Endothelial cell of umbilical vein (primary cell): ENCODE data around the gene MGAT4D. TPM values are rescaled to one million over a fixed set of nuclear protein-coding genes. Genes with fewer than 3 reads are reported as not detected.

Source experiments
- BruUV-seq: library from RNA; stranded (reverse); fragments of 400-500 nt; replicated peaks from 2 replicates; lab custom pipeline; 2021; lab: Mats Ljungman, UMichigan
- CTCF ChIA-PET: fragments of 300-600, 350-600 bp; sonication (Branson Sonifier 250); formaldehyde crosslinking; loops from one replicate; lab custom pipeline; 2021; ENCODE audit warnings: antibody characterized with exemption, inconsistent platforms; lab: Charles Lee
- POLR2A ChIA-PET: fragments of 300-600, 350-600 bp; sonication (Branson Sonifier 250); formaldehyde crosslinking; loops from one replicate; lab custom pipeline; 2021; ENCODE audit warnings: antibody characterized with exemption, inconsistent platforms; lab: Charles Lee
- DNase-seq: peaks from one replicate; pipeline ENCODE4 v3.0.0-alpha.2; 2011; ENCODE audit warnings: low read depth, low spot score
- FAIRE-seq: peaks from 2 replicates; lab custom pipeline; 2011; peaks lifted over from hg19 to GRCh38; lab: Jason Lieb, UNC
- H2AFZ ChIP-seq: 2 replicates; pipeline ENCODE4 v1.6.0; 2012; ENCODE audit warnings: low read depth, low read length, control low read depth, inconsistent platforms
- H3K27ac ChIP-seq: 2 replicates; pipeline ENCODE4 v1.5.1; 2011; ENCODE audit warnings: low read depth, mild to moderate bottlenecking, control low read depth, low read length, moderate library complexity; ENCODE audit not compliant: insufficient read depth
- H3K27me3 ChIP-seq, 2 experiments: 2 replicates each; pipeline versions ENCODE4 v1.6.0 to v1.6.1; 2011; ENCODE audit warnings: low read length in 2 of 2, mixed read lengths in 1 of 2; ENCODE audit not compliant: control insufficient read depth in 2 of 2, insufficient read depth in 2 of 2
- H3K36me3 ChIP-seq, 2 experiments: 2 replicates in 1 of 2; 3 replicates in 1 of 2; pipeline ENCODE4 v1.5.1; 2011; ENCODE audit warnings: low read length in 2 of 2, mild to moderate bottlenecking in 1 of 2, moderate library complexity in 1 of 2; ENCODE audit not compliant: control insufficient read depth in 2 of 2, insufficient read depth in 2 of 2; ENCODE audit errors: extremely low read depth in 1 of 2
- H3K4me1 ChIP-seq: 3 replicates; pipeline ENCODE4 v1.5.1; 2011; ENCODE audit warnings: mild to moderate bottlenecking, low read length; ENCODE audit not compliant: control insufficient read depth, insufficient read depth; ENCODE audit errors: extremely low read depth
- H3K4me2 ChIP-seq: 2 replicates; pipeline ENCODE4 v1.6.1; 2011; ENCODE audit warnings: low read length, control low read depth, mixed read lengths; ENCODE audit not compliant: insufficient read depth
- H3K4me3 ChIP-seq, 3 experiments: fragments of 200-600 bp in 1 of 3; sonication (generic), shearing (Covaris generic) in 1 of 3; replicated peaks in 1 of 3; 2 replicates each; pipeline ENCODE4 v1.5.1; 2011 to 2016; ENCODE audit warnings: control low read depth in 3 of 3, low read length in 3 of 3, mild to moderate bottlenecking in 2 of 3, inconsistent platforms in 1 of 3, low read depth in 1 of 3, moderate library complexity in 1 of 3; ENCODE audit not compliant: insufficient read depth in 1 of 3
- H3K79me2 ChIP-seq: 2 replicates; pipeline ENCODE4 v1.6.0; 2012; ENCODE audit warnings: low read length, inconsistent platforms; ENCODE audit not compliant: control insufficient read depth, insufficient read depth
- H3K9ac ChIP-seq: replicated peaks from 2 replicates; pipeline ENCODE3; 2011; ENCODE audit warnings: low read length, control low read depth; ENCODE audit not compliant: insufficient read depth; ENCODE audit errors: extremely low read depth
- H3K9me1 ChIP-seq: replicated peaks from 3 replicates; pipeline ENCODE4 v1.6.0; 2011; ENCODE audit warnings: mild to moderate bottlenecking, low read length; ENCODE audit not compliant: control insufficient read depth, insufficient read depth; ENCODE audit errors: extremely low read depth
- H3K9me3 ChIP-seq: replicated peaks from 2 replicates; pipeline ENCODE4 v1.5.1; 2012; ENCODE audit warnings: low read length, inconsistent platforms; ENCODE audit not compliant: control insufficient read depth, insufficient read depth
- H4K20me1 ChIP-seq: replicated peaks from 2 replicates; pipeline ENCODE3; 2011; ENCODE audit warnings: mild to moderate bottlenecking, low read length; ENCODE audit not compliant: control insufficient read depth, insufficient read depth; ENCODE audit errors: extremely low read depth
- CTCF ChIP-seq, 2 donors: IDR thresholded peaks; 1 replicate in 1 of 2; 2 replicates in 1 of 2; pipeline ENCODE4 v1.5.1; 2011; ENCODE audit warnings: low read length in 2 of 2, mild to moderate bottlenecking in 2 of 2, moderate library complexity in 2 of 2, control low read depth in 1 of 2, inconsistent platforms in 1 of 2, low read depth in 1 of 2; ENCODE audit not compliant: insufficient read depth in 1 of 2; ENCODE audit errors: extremely low read depth in 1 of 2
- EZH2 ChIP-seq: IDR thresholded peaks from 2 replicates; pipeline ENCODE4 v1.6.1; 2012; ENCODE audit warnings: borderline replicate concordance, low read depth, mild to moderate bottlenecking, moderate library complexity, low read length, inconsistent platforms; ENCODE audit not compliant: severe bottlenecking
- FOS ChIP-seq: IDR thresholded peaks from 2 replicates; pipeline ENCODE4 v1.6.1; 2011; ENCODE audit warnings: mild to moderate bottlenecking, low read length, moderate library complexity, borderline replicate concordance; ENCODE audit not compliant: insufficient read depth
- GATA2 ChIP-seq: IDR thresholded peaks from 2 replicates; pipeline ENCODE4 v1.7.0; 2011; ENCODE audit warnings: low read depth, mild to moderate bottlenecking, moderate library complexity, mixed read lengths, low read length; ENCODE audit not compliant: insufficient read length, insufficient read depth
- JUN ChIP-seq: IDR thresholded peaks from 2 replicates; pipeline ENCODE4 v1.6.1; 2011; ENCODE audit warnings: borderline replicate concordance, low read depth; ENCODE audit not compliant: insufficient read length, insufficient read depth
- MAX ChIP-seq: IDR thresholded peaks from 2 replicates; pipeline ENCODE4 v1.6.1; 2011; ENCODE audit not compliant: insufficient read depth, insufficient read length
- MYC ChIP-seq: IDR thresholded peaks from one replicate; pipeline ENCODE4 v1.6.1; 2011; ENCODE audit warnings: mild to moderate bottlenecking, low read depth, low read length
- POLR2A ChIP-seq: IDR thresholded peaks from 2 replicates; pipeline ENCODE4 v1.6.1; 2012; ENCODE audit warnings: low read depth, mild to moderate bottlenecking, control low read depth, low read length
- POLR2AphosphoS5 ChIP-seq: IDR thresholded peaks from 2 replicates; pipeline ENCODE4 v1.6.1; 2012; ENCODE audit warnings: low read depth, mild to moderate bottlenecking, control low read depth, low read length, moderate library complexity; ENCODE audit not compliant: insufficient read depth
- dilution Hi-C: fragments of 300-500 bp; cut with MboI; formaldehyde crosslinking; loops from one replicate; pipeline ENCODE4 v1.15.0; 2019; ENCODE audit warnings: low sequenced_read_pairs; ENCODE audit not compliant: extremely low pct_ligation_motif_present
- intact Hi-C: fragments of 100-400 bp; cut with micrococcal nuclease; formaldehyde crosslinking; loops from one replicate; pipeline ENCODE4 v1.10.0; 2022
- polyA plus RNA-seq, 4 experiments: library from polyadenylated mRNA; depleted of rRNA in 3 of 4; stranded (reverse) in 3 of 4; unstranded in 1 of 4; fragments of >200 nt; gene quantifications; 2 replicates each; pipeline versions ENCODE4 v1.2.1 to v1.2.3, GENCODE V29; 2011 to 2012; ENCODE audit warnings: missing spikeins in 1 of 4
- total RNA-seq: library from RNA; stranded (reverse); gene quantifications from 2 replicates; pipeline ENCODE4 v1.2.3, GENCODE V29; 2021

The MGAT4D gene
- total and polyA plus RNA-seq, 2 donors (not counting 3 experiments of a cell fraction or from before 2014, with no cell fraction given) = not detected

- no peak overlapping the region for H3K4me2 ChIP-seq
- dilution Hi-C loops = no loop called here
Measured at GRCh38 chr4:140472156-140472555, 25.9 kb downstream of the MGAT4D start.

More at GRCh38 chr4:140472156-140472555, 25.9 kb downstream of the MGAT4D start:
- Histone ChIP-seq H3K9me3 (no peaks in the 10 kb centered on the region), H3K9ac (no peak overlapping the region), H2AFZ (no peak overlapping the region), H3K36me3 (no peaks in the 10 kb centered on the region), H3K27ac (no peak overlapping the region), H3K9me1 (no peaks in the 10 kb centered on the region), H4K20me1 (no peaks in the 10 kb centered on the region), H3K27me3 (peaks cover 13 to 35% of the 10 kb centered on the region in 2 experiments), H3K4me3 (no peak overlapping the region), H3K79me2 (no peaks in the 10 kb centered on the region), H3K4me1 (no peaks in the 10 kb centered on the region)
- intact Hi-C loops = no loop called here
- POLR2A ChIA-PET = no interaction called here
- BruUV-seq = no TSS peak
- FAIRE-seq (no peak), DNase-seq (no peak)
- CTCF ChIA-PET = no interaction called here
- TF ChIP-seq POLR2A (no peak), CTCF (IDR thresholded peaks at IDR 0.05; ENCODE audit: extremely low read depth in 1 of 2, insufficient read depth in 1 of 2, low read depth in 1 of 2, low read length in 2 of 2) (no peak), GATA2 (no peak), MYC (no peak), FOS (no peak), POLR2AphosphoS5 (no peak), EZH2 (no peak), MAX (no peak), JUN (no peak)
